Activated CD4-positive, alpha-beta memory T cell treated with anti-CD3 and anti-CD28 coated beads, Interleukin-2, amount 10 ng/mL, durations not matched to agents 7 days and 5 days (primary cell): ENCODE data around the gene COL4A1. TPM values are rescaled to one million over a fixed set of nuclear protein-coding genes. Genes with fewer than 3 reads are reported as not detected.

Experiments used
- CTCF ChIA-PET: fragments of 350-600 bp; sonication (Branson Sonifier 250); formaldehyde crosslinking; loops from one replicate; lab custom pipeline; 2021; ENCODE audit warnings: antibody characterized with exemption, inconsistent platforms; lab: Charles Lee
- POLR2A ChIA-PET: fragments of 350-600 bp; sonication (Branson Sonifier 250); formaldehyde crosslinking; loops from one replicate; lab custom pipeline; 2021; ENCODE audit warnings: antibody characterized with exemption; lab: Charles Lee
- DNase-seq: peaks from one replicate; pipeline ENCODE4 v3.0.0-alpha.2; 2020
- H3K27ac Mint-ChIP-seq: one replicate; pipeline ENCODE4 v1.8.0; 2021; ENCODE audit warnings: mild to moderate bottlenecking, mixed read lengths
- H3K27me3 Mint-ChIP-seq: one replicate; pipeline ENCODE4 v1.8.0; 2021; ENCODE audit warnings: mixed read lengths
- H3K36me3 Mint-ChIP-seq: one replicate; pipeline ENCODE4 v1.8.0; 2021; ENCODE audit warnings: low read depth, mixed read lengths
- H3K4me1 Mint-ChIP-seq: one replicate; pipeline ENCODE4 v1.8.0; 2021; ENCODE audit warnings: mixed read lengths
- H3K4me3 Mint-ChIP-seq: one replicate; pipeline ENCODE4 v1.8.0; 2021; ENCODE audit warnings: mild to moderate bottlenecking, mixed read lengths
- H3K9me3 Mint-ChIP-seq: one replicate; pipeline ENCODE4 v1.8.0; 2021; ENCODE audit warnings: mixed read lengths
- total RNA-seq, 2 experiments: library from RNA; stranded (reverse); gene quantifications; one replicate each; pipeline ENCODE4 v1.2.3, GENCODE V29; 2021

Gene COL4A1
- total RNA-seq, 2 experiments from 2014 or later: not detected

DNA sequence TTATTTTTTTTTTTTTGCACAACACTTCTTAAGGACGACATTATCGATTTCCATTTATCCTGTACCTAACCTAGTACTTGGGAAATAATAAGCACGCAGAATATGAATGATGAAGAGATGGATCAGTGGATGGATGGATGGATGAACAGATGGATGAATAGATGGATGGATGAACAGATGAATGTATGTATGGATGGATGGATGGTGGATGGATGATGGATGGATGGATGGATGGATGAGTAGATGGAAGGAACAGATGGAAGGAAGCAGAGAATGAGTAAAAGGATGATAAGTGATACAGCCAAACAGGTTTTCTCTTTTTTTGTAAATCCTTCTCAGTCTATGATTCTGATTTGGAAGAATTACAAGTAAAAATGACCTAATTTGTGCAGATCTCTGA lies 166.9 kb downstream of the COL4A1 start:
- ChIA-PET POLR2A (no interaction called here), CTCF (no interaction called here)
- peaks cover 60% of the 10 kb centered on the region for H3K27me3 Mint-ChIP-seq

DNA sequence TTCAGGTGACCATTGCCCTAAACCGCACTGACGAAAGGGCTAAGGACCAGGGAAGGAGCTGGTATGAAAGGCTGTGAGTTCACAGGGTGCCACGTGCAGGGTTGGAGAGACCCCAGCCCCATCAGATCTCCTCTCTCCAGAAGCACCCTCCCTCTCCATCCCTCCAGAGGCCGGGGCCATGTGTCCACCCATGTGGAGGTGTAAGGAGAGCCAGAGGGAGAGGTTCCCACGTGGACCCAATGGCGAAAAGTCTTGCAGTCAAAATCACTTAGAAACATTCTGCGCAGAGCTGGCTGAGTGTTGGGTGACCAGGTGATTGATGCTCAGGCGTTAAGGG lies 168.3 kb downstream of the COL4A1 start:
- DNase-seq: no peak
- H3K36me3 Mint-ChIP-seq: no peaks in the 10 kb centered on the region
- CTCF ChIA-PET: no interaction called here
- peak overlapping the region; percentile 28 for H3K4me3 Mint-ChIP-seq
- peaks cover 16% of the 10 kb centered on the region for H3K4me1 Mint-ChIP-seq
- no peaks in the 10 kb centered on the region for H3K9me3 Mint-ChIP-seq
- peaks cover 59% of the 10 kb centered on the region for H3K27me3 Mint-ChIP-seq
- POLR2A ChIA-PET: no interaction called here
- H3K27ac Mint-ChIP-seq: peak overlapping the region; percentile 24

More for the DNA sequence above, 166.9 kb downstream of the COL4A1 start:
- H3K36me3 Mint-ChIP-seq: no peaks in the 10 kb centered on the region
- peaks cover 16% of the 10 kb centered on the region for H3K4me1 Mint-ChIP-seq
- H3K4me3 Mint-ChIP-seq: no peak overlapping the region
- H3K9me3 Mint-ChIP-seq: no peaks in the 10 kb centered on the region
- no peak overlapping the region for H3K27ac Mint-ChIP-seq
- DNase-seq: no peak

DNA sequence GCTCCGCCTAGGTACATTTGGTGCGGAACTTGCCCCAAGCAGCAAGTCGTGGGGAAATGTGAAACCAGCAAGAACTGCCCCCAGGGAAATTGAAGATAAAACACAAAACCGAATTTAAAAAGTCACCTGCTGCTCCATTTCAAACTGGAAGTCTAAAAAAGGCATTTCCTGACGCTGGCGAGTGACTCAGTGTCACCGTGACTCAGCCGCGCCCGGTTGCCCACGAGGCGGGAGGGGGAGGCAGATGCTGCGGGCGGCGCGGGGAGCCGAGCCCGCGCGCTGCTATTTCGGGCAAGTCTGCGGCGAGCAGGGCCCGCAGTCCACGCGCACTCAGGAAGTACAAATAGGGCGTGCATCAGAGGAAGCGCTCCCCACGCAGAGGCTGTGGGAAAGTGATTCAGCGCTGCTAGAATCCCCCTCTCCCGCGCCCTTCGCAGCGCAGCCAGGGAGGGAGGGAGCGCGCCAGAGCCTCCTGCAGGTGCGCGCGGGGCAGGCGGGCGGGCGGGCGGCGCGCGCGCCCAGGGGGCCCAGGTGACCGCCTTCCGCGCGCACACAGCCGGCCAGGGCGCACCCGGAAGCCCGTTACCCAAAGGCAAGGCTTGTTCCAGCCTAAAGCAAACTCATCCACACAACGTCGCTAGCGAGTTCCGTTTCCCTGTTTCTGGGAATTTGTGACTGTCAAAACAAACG lies 168.8 kb downstream of the COL4A1 start:
- DNase-seq: peak; percentile 80
- H3K4me3 Mint-ChIP-seq: peak overlapping the region; percentile 64
- ChIA-PET CTCF (no interaction called here), POLR2A (no interaction called here)
- peaks cover 62% of the 10 kb centered on the region for H3K27me3 Mint-ChIP-seq
- H3K4me1 Mint-ChIP-seq: peaks cover 16% of the 10 kb centered on the region
- peak overlapping the region; percentile 69 for H3K27ac Mint-ChIP-seq
- no peaks in the 10 kb centered on the region for H3K9me3 Mint-ChIP-seq
- no peaks in the 10 kb centered on the region for H3K36me3 Mint-ChIP-seq

DNA sequence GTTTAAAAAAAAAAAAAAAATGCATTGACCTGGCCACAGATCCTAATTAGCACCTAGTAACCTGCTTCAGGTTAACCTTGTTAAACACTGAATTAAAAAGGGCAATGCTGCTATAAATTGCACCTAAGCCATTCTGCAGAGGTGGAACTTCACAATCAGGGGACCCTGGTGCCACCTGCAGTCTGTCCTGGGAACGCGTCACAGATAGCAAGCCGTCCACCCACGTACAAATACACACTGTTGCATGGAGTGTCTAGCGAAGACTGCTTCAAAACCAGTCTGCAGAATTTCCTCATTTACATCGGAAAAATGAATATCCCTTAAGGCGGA lies 169.3 kb downstream of the COL4A1 start:
- POLR2A ChIA-PET: no interaction called here
- CTCF ChIA-PET: no interaction called here
- Mint-ChIP-seq H3K4me3 (peak overlapping the region; percentile 64), H3K27ac (peak overlapping the region; percentile 69), H3K36me3 (no peaks in the 10 kb centered on the region), H3K4me1 (peaks cover 16% of the 10 kb centered on the region), H3K27me3 (peaks cover 61% of the 10 kb centered on the region), H3K9me3 (no peaks in the 10 kb centered on the region)
- DNase-seq: peak; percentile 33

DNA sequence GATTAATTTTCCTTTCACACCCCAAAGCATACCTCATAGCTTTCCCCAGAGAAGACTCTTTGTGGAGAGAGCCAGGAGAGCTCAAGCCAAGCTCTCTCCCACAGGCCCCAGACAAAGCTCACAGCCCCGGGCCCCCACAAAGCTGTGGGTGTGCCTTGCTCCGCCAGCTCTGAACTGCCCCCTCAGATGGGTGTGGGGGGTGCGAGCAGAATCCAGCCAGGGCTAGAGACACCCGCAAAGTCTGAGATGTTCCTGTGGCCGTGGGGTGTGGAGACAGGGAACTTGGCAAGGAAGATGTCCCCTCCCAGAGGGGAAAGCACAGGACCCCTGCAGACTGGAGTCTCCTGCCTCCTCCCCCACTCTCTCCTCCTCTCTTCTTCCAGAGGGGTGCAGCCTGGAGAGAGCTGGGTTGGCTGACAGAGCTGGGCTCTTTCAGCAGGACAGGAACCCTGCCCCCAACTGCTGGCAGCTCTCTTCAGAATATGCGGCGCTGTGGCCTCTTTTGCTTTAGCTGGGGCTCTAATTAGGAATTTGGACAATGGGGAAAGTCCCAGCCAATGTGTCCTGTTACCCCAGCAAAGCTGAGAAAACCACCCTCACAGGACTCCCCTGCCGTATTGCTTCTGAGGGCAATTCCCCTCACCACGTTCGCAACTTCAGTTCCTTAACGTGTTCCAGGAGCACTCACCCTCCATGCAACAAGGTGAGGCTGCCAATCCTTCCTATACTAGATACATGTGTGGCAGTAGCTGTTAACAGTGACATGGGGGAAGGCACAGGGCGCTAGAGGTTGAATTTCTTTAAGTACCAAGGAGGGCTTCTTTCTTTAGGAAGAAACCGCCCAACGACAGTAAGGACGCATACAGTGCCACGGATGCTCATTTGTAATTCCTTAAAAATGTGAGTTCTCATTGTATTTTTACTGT lies 170.0 kb downstream of the COL4A1 start:
- Mint-ChIP-seq H3K4me1 (peaks cover 16% of the 10 kb centered on the region), H3K9me3 (no peaks in the 10 kb centered on the region), H3K27ac (no peak overlapping the region), H3K4me3 (peak overlapping the region; percentile 64), H3K36me3 (no peaks in the 10 kb centered on the region), H3K27me3 (peaks cover 54% of the 10 kb centered on the region)
- CTCF ChIA-PET: no interaction called here
- DNase-seq: no peak
- POLR2A ChIA-PET: no interaction called here

DNA sequence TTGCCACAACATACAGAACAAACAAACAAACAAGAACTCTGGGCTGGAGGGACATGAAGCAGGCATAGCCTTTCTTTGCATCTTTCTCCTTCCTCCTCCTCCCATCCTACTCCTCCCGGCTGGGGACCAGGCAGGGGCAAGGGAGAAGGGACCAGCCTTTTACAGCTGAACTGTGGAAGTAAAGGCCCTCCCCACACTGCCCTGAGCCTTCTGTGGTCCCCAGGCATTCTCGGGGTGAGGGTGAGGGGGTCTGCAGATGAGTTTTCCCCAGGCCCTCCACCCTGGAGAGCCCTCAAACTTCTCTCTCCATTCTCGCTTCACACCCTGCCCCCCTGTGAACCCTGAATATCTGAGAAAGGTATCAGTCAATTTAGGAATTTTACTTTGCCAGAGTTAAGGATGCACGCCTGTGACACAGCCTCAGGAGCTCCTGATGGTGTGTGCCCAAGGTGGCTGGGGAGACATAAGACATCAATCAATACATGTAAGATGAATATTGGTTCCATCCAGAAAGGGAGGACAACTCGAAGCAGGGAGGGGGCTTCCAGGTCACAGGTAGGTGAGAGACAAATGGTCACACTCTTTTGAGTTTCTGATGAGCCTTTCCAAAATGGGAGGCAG lies 170.9 kb downstream of the COL4A1 start:
- H3K36me3 Mint-ChIP-seq: no peaks in the 10 kb centered on the region
- H3K4me1 Mint-ChIP-seq: peaks cover 16% of the 10 kb centered on the region
- CTCF ChIA-PET: no interaction called here
- no peaks in the 10 kb centered on the region for H3K9me3 Mint-ChIP-seq
- POLR2A ChIA-PET: no interaction called here
- no peak overlapping the region for H3K27ac Mint-ChIP-seq
- H3K27me3 Mint-ChIP-seq: peaks cover 47% of the 10 kb centered on the region
- no peak overlapping the region for H3K4me3 Mint-ChIP-seq
- no peak for DNase-seq

DNA sequence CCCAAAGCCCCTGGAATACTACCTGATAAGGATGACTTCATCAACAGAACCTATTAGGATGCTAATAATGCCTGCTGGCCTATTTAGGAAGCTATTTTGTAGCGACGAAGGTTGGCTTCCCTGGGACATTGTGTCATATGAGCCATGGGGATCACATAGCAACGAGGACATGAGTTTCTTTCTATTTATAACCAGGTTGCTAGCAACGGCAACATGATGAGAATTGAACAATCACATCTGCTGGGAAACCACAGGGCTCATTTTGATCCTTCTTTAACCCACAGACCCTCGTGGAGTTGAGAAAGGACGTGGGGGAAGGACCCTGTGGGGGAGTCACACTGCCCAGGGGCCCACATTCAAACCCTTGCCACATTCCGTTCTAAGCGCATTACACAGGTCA lies 172.2 kb downstream of the COL4A1 start:
- Mint-ChIP-seq H3K9me3 (no peaks in the 10 kb centered on the region), H3K4me3 (no peak overlapping the region), H3K4me1 (peaks cover 16% of the 10 kb centered on the region), H3K27ac (no peak overlapping the region), H3K27me3 (peaks cover 37% of the 10 kb centered on the region), H3K36me3 (no peaks in the 10 kb centered on the region)
- ChIA-PET POLR2A (no interaction called here), CTCF (no interaction called here)
- no peak for DNase-seq

DNA sequence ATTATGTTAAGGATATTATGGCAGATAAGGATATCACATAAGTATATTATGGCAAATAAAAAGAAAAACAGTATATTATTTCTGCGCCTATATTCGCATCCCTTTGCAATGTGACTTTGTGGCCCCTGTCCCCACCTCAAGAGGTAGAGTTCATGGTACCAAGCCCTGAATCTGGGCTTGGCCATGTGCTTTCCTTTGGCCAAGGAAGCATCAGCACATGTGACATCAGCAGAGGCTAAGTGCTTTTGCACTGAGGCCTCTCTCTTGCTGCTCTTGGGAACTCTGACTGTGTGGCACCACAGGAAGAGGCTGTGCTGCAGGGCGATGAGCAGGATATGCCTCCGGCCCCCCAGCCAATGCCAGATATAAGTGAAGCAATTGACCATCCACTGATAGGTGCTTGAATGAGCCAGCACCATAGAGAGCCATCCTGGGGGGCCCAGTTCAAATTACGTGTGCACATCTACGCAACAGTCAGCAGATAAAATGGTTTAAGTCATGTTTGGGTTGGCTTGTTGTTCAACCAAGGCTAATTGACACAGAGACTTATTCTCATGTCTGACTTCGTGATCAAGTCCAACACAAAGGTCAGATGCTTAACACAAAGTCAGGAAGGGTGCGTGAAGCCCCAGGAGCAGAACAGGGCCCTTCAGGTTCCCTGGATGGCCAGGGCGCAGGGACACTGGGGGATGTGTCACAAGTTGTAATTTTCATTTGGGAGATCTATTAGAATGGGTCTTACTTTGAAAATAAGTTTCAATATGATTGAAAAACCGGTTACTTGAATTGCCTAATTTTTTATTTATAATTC lies 173.3 kb downstream of the COL4A1 start:
- no peaks in the 10 kb centered on the region for H3K9me3 Mint-ChIP-seq

DNA sequence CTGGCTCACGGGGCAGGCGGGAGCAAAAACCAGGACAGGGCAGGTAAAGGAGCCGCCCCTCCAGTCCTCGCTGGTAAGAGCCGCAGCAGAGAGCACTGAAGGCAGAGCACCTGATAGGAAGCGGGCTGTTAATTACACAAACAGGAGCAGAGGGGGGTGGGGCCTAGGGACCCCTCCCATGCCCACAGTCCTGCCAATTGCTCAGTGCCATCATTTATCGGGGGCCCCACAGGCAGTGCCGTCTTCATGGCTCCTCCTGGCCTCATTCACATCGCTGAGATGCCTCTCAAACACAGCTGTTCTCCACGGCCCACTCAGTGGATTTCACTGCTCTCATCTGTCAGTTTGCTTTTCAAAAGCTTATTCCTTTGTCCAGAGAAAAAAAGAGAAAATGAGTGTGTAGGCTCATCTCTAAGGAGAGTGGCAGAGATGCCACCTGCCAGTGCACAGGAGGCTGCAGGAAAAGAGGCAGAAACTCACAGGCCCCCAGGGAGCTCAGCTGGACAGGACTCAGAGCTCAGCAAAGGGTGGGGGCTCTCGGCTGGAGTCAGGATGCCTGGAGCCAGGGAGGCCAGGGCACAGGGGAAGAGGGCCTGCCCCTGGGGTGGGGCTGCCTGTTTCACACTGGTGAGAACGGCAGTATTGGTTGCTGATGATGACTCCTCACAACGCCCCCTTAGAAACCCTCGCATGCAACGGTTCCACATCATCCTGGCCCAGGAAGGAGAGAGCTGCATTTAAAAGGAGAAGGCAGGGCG lies 174.6 kb downstream of the COL4A1 start:
- peaks cover 27% of the 10 kb centered on the region for H3K27me3 Mint-ChIP-seq
- no peaks in the 10 kb centered on the region for H3K9me3 Mint-ChIP-seq
- H3K4me3 Mint-ChIP-seq: no peak overlapping the region
- H3K27ac Mint-ChIP-seq: no peak overlapping the region
- H3K4me1 Mint-ChIP-seq: peaks cover 6% of the 10 kb centered on the region
- no peak for DNase-seq
- no peaks in the 10 kb centered on the region for H3K36me3 Mint-ChIP-seq
- CTCF ChIA-PET: no interaction called here
- POLR2A ChIA-PET: no interaction called here

More for the DNA sequence above, 173.3 kb downstream of the COL4A1 start:
- POLR2A ChIA-PET: no interaction called here
- no peak overlapping the region for H3K4me3 Mint-ChIP-seq
- peaks cover 28% of the 10 kb centered on the region for H3K27me3 Mint-ChIP-seq
- H3K27ac Mint-ChIP-seq: no peak overlapping the region
- no peaks in the 10 kb centered on the region for H3K36me3 Mint-ChIP-seq
- DNase-seq: no peak
- H3K4me1 Mint-ChIP-seq: peaks cover 13% of the 10 kb centered on the region
- CTCF ChIA-PET: no interaction called here

DNA sequence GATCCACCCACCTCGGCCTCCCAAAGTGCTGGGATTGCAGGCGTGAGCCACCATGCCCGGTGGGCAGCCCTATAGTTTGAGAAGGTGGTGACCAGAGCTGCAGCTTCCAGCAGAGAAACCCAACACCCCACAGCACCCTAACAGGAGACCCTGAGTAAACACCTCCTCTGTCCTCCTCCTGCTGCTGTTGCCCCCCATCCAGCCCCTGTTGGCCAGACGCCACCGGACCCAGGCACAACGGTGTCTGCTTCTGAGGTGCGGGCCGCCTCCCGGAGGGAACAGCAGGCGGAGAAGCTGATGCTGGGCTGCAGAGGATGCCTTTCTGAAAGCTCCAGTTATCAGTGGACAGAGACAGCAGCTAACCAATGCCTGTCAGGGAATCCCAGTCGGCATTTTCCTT lies 175.5 kb downstream of the COL4A1 start:
- Mint-ChIP-seq H3K27me3 (peaks cover 28% of the 10 kb centered on the region), H3K36me3 (no peaks in the 10 kb centered on the region), H3K27ac (no peak overlapping the region), H3K4me3 (no peak overlapping the region), H3K9me3 (no peaks in the 10 kb centered on the region), H3K4me1 (peaks cover 3% of the 10 kb centered on the region)
- ChIA-PET CTCF (no interaction called here), POLR2A (no interaction called here)
- no peak for DNase-seq

DNA sequence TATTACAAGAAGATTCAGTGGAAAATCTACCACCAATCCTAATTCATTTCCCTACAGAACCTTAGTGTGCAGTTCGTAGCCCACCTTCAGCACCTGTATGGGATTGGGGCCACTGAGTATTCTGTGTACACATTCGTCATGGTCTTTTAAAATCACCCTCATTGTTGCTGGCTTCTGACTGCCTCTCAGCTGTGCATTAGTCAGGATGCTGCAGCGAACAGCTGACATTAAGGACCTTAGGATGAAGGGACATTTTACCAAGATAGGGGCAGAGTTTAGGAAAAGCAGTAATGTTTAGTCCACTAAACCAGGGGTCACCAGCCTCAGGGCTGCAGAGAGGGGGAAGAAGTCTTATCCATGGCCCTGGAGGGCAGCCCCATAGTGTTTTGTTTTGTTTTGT lies 176.5 kb downstream of the COL4A1 start:
- no peak overlapping the region for H3K27ac Mint-ChIP-seq
- no peaks in the 10 kb centered on the region for H3K9me3 Mint-ChIP-seq
- H3K36me3 Mint-ChIP-seq: no peaks in the 10 kb centered on the region
- no peak for DNase-seq
- no peaks in the 10 kb centered on the region for H3K4me1 Mint-ChIP-seq
- ChIA-PET POLR2A (no interaction called here), CTCF (no interaction called here)
- peaks cover 30% of the 10 kb centered on the region for H3K27me3 Mint-ChIP-seq
- H3K4me3 Mint-ChIP-seq: no peak overlapping the region

DNA sequence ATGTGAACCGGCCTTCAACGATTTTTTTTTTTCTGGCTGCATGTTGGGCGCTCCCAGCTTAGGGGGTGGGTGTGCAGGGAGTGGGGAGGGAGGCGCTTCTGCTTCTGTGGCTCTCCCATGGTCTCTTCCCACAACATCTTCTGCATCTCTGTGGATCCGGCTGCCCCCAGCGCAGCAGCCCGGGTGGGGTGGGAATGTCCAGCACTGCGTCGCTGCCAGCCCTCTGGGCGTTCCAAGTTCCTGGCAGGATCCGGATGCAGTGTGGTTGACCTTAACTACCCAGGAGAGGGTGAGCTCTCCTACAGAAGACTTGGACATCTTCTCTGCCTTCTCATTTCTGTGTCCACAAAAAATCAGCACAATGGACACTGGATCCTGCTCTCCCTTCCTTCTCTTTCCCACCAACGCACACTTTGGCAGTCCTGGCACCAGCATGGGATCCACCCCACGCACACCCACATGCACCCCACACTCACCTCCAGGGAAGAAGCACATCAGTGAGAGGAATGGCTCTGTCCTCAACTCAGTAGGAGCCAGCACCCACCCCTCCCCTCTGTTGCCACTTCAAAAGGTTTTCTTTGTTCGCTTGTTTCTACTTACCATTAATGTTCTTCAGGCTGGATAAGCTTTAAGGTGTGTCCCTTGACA lies 177.3 kb downstream of the COL4A1 start:
- Mint-ChIP-seq H3K4me1 (no peaks in the 10 kb centered on the region), H3K27ac (no peak overlapping the region), H3K9me3 (no peaks in the 10 kb centered on the region), H3K27me3 (peaks cover 34% of the 10 kb centered on the region), H3K4me3 (no peak overlapping the region), H3K36me3 (no peaks in the 10 kb centered on the region)
- ChIA-PET CTCF (interaction anchor here (0.6 kb wide), 1 partner anchor 707 kb away, joined by 3 read pairs; no protein-coding TSS in a partner anchor), POLR2A (no interaction called here)
- DNase-seq: peak; percentile 5
